Measurements from ENCODE around the gene ULK3.

ULK3 gene, protein sequence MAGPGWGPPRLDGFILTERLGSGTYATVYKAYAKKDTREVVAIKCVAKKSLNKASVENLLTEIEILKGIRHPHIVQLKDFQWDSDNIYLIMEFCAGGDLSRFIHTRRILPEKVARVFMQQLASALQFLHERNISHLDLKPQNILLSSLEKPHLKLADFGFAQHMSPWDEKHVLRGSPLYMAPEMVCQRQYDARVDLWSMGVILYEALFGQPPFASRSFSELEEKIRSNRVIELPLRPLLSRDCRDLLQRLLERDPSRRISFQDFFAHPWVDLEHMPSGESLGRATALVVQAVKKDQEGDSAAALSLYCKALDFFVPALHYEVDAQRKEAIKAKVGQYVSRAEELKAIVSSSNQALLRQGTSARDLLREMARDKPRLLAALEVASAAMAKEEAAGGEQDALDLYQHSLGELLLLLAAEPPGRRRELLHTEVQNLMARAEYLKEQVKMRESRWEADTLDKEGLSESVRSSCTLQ

DNA sequence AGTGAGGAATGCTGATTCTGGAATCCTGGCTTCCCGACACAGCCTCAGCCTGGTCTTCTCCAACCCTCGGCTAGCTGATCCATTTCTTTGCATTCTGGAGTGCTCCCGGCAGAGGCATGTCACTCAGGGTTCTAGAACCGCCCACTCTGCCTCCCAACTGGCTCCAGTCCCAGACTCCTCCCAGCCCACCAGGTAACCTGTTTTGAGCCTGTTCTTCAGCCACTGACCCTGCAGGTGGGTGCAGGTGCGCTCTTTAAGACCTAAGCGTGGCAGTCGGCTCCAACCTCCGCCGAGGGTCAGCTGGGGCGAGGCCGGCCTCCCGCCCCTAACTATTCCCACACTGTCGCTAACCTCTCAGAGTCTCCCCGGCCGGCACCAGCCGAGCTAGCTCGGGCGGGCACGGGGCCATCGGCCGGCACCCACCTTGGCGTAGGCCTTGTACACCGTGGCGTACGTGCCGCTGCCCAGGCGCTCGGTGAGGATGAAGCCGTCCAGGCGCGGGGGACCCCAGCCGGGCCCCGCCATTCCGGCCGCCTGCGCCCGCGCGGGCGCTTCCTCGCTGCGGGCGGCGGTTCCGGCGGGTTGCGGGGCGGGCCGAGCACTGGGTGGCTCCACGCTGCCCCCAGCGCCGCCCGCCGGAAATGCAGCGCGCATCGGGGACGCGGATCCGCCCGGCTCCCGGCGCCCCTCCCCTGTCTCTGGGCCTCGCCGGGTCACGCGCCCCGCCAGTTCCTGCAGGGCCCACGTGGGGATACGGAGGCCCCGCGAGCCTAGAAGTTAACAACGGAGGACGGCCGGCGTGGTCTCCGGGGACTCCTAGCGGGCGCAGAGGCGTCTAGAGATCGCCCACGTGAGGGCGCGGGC, at the start of gene ULK3:
Gene ULK3, minus strand, starts transcription at position 576 of the 864 bp plus-strand sequence. Its CDS starts 51 bp downstream, at position 525.
- Histone ChIP-seq H3K4me3 (ENCODE audit: low read length) (peak within 1 kb of the TSS; percentile 100), H3K4me2 (ENCODE audit: low read length) (peak within 1 kb of the TSS; percentile 99), H4K20me1 (ENCODE audit: control insufficient read depth, insufficient read depth, low read depth, low read length) (peaks cover 4% of the 10 kb centered on the region; the same call in 1 of the 2 replicates), H3F3A (ENCODE audit: control insufficient read depth, insufficient read depth) (no peaks in the 10 kb centered on the region), H3K27me3 (ENCODE audit: control insufficient read depth, low read length) (no peaks in the 10 kb centered on the region), H3K4me1 (ENCODE audit: control insufficient read depth, low read length) (peaks cover 29% of the 10 kb centered on the region), H3K79me2 (ENCODE audit: control insufficient read depth, low read length) (peaks cover 7% of the 10 kb centered on the region; the same call in 1 of the 2 replicates), H3K9me2 (replicated peaks; ENCODE audit: control insufficient read depth, low read length) (no peaks in the 10 kb centered on the region), H3K27ac (ENCODE audit: low read depth, low read length) (peak within 1 kb of the TSS; percentile 46), H3K36me3 (ENCODE audit: control insufficient read depth, low read length) (peaks cover 34% of the 10 kb centered on the region), H3K9me3 (ENCODE audit: control insufficient read depth, insufficient read depth, low read length) (no peaks in the 10 kb centered on the region)
- no peak for TF ChIP-seq EZH2phosphoT487 (IDR thresholded peaks at IDR 0.05; ENCODE audit: borderline replicate concordance, low read length)
- TF ChIP-seq, protein P1, sequence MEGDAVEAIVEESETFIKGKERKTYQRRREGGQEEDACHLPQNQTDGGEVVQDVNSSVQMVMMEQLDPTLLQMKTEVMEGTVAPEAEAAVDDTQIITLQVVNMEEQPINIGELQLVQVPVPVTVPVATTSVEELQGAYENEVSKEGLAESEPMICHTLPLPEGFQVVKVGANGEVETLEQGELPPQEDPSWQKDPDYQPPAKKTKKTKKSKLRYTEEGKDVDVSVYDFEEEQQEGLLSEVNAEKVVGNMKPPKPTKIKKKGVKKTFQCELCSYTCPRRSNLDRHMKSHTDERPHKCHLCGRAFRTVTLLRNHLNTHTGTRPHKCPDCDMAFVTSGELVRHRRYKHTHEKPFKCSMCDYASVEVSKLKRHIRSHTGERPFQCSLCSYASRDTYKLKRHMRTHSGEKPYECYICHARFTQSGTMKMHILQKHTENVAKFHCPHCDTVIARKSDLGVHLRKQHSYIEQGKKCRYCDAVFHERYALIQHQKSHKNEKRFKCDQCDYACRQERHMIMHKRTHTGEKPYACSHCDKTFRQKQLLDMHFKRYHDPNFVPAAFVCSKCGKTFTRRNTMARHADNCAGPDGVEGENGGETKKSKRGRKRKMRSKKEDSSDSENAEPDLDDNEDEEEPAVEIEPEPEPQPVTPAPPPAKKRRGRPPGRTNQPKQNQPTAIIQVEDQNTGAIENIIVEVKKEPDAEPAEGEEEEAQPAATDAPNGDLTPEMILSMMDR (IDR thresholded peaks at IDR 0.05; ENCODE audit: low read depth, low read length, poor library complexity, severe bottlenecking), result peak; percentile 57

DNA sequence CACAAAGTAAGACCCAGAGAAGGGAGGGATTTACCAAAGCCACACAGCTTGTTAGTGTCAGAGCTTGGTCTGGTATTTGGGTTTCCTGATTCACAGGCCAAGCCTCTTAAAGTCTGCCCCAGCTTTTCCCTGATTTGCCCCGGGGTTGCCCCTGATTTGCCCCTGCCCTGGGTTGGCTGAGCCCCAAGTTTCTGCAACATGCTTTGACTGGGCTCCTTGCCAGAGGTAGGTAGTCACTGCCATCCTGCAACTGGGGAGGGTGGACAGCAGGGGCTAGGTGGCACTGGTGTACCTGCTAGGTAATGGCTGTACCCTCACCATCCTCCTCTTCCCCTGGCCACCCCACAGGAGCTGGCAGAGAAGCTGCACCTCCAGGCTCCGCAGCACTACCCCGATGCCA, 49.4 kb upstream of the ULK3 start:
- no peak overlapping the region for H3K4me2 ChIP-seq (ENCODE audit: low read length)
- TF ChIP-seq, protein P1 (IDR thresholded peaks at IDR 0.05; ENCODE audit: low read depth, low read length, poor library complexity, severe bottlenecking), result no peak

DNA sequence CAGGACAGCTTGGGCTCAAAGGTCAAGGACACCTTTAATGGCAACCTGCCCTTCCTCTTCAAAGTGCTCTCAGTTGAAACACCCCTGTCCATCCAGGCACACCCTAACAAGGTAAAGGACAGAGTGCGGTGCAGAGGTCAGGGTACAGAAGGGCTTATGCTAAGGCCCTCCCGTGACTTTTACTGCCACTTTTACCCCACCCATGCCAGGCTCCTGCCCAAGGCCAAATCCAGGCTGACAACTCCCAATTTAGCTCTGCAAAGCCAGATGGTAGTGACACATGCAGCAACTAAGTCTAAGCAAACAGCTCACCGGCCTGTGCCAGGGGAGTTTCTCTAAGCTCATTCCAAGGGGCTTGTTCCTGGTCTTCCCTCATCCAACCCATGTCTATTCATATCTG, 48.5 kb upstream of the ULK3 start:
- peaks cover 37% of the 10 kb centered on the region for H3K36me3 ChIP-seq (ENCODE audit: control insufficient read depth, low read length)
- 0 out of 2 replicates have a peak overlapping the region, but pooled peaks have one; percentile 9 for H3K4me3 ChIP-seq (ENCODE audit: low read length)
- no peaks in the 10 kb centered on the region for H3K9me3 ChIP-seq (ENCODE audit: control insufficient read depth, insufficient read depth, low read length)
- H3K4me1 ChIP-seq (ENCODE audit: control insufficient read depth, low read length), result peaks cover 27% of the 10 kb centered on the region
- H3F3A ChIP-seq (ENCODE audit: control insufficient read depth, insufficient read depth), result no peaks in the 10 kb centered on the region
- H3K27me3 ChIP-seq (ENCODE audit: control insufficient read depth, low read length), result no peaks in the 10 kb centered on the region
- H3K9me2 ChIP-seq (replicated peaks; ENCODE audit: control insufficient read depth, low read length), result no peaks in the 10 kb centered on the region
- TF ChIP-seq, protein P1 (IDR thresholded peaks at IDR 0.05; ENCODE audit: low read depth, low read length, poor library complexity, severe bottlenecking), result no peak
- no peak for TF ChIP-seq EZH2phosphoT487 (IDR thresholded peaks at IDR 0.05; ENCODE audit: borderline replicate concordance, low read length)
- no peaks in the 10 kb centered on the region for H4K20me1 ChIP-seq (ENCODE audit: control insufficient read depth, insufficient read depth, low read depth, low read length)
- no peak overlapping the region for H3K4me2 ChIP-seq (ENCODE audit: low read length)
- no peak overlapping the region for H3K27ac ChIP-seq (ENCODE audit: low read depth, low read length)
- H3K79me2 ChIP-seq (ENCODE audit: control insufficient read depth, low read length), result peaks cover 14% of the 10 kb centered on the region

More for the DNA sequence above, 49.4 kb upstream of the ULK3 start:
- Histone ChIP-seq H3K27me3 (ENCODE audit: control insufficient read depth, low read length) (no peaks in the 10 kb centered on the region), H3K79me2 (ENCODE audit: control insufficient read depth, low read length) (peaks cover 14% of the 10 kb centered on the region), H3K4me3 (ENCODE audit: low read length) (no peak overlapping the region), H3F3A (ENCODE audit: control insufficient read depth, insufficient read depth) (no peaks in the 10 kb centered on the region), H3K36me3 (ENCODE audit: control insufficient read depth, low read length) (peaks cover 45% of the 10 kb centered on the region), H4K20me1 (ENCODE audit: control insufficient read depth, insufficient read depth, low read depth, low read length) (no peaks in the 10 kb centered on the region), H3K9me2 (replicated peaks; ENCODE audit: control insufficient read depth, low read length) (no peaks in the 10 kb centered on the region), H3K4me1 (ENCODE audit: control insufficient read depth, low read length) (peaks cover 27% of the 10 kb centered on the region), H3K27ac (ENCODE audit: low read depth, low read length) (no peak overlapping the region), H3K9me3 (ENCODE audit: control insufficient read depth, insufficient read depth, low read length) (no peaks in the 10 kb centered on the region)
